GM21515 (cell line): Measurements from ENCODE around the gene DES.
"Not testable (repeated sequence)": the region's sequence is repeated elsewhere in the genome, so short reads cannot be mapped to it uniquely, and the experiment has no call there.

Source experiments
- ATAC-seq: cut with Tn5 transposase; IDR thresholded peaks from one replicate; pipeline ENCODE4 v1.9.1; 2021; ENCODE audit not compliant: unreplicated experiment

The DES gene

GRCh38 chr2:219399716-219400478 lies 18.3 kb upstream of the DES start:
- ATAC-seq: no peak

GRCh38 chr2:219400562-219400961 lies 17.6 kb upstream of the DES start:
- no peak for ATAC-seq

GRCh38 chr2:219401606-219402005 lies 16.6 kb upstream of the DES start:
- ATAC-seq: no peak

DNA sequence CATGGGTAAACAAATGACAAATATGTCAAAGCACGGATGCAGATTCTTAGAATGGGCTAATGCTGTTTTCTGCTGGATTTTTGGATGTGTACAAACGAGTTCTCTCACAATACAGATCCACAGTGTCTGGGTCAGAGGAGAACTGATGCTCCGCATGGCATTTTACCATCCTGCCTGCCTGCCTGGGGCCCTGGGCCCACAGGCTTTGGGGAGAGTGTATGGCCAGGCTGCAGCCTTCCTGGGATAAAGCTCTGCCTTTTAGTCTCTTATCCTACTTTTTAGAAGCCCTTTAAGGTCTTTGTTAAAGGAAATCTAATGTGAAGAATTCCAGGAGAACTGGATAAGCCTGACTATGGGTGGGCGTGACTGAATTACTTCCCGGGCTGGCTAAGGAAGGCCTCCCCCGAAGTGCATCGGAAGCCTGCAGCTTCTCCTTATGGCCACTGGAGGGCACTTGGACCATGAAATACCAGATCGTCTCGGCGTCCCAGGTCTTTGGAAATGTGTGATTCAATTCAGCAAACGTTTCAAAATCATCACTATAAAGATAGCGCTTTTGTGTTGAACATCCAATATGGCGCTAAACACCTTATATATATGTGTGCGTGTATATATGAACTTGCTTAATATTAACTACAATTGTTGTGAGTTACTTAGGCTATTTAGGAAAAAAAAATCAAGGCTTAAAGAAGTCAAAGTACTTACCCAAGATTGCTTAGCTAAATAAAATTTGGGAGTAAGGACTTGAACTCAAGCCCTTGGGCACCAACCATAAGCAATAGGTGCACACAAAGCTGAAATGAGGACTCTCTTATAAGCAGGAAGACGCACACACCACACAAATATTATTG lies 15.3 kb upstream of the DES start:
- peak; percentile 71 for ATAC-seq

DNA sequence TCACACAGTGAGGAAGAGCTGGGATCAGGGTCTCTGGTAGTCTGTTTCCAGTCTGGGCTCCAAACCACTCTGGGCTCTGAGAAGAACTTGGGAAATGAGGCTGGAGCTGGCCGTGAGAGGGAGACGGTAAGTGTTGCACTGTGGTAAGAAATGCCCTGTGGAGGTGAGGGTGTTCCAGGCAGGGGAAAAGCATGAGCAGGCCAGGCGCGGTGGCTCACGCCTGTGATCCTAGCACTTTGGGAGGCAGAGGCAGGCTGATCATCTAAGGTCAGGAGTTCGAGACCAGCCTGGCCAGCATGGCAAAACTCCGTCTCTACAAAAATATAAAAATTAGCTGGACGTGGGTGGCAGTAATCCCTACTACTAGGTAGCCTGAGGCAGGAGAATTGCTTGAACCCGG lies 14.3 kb upstream of the DES start:
- no peak for ATAC-seq

DNA sequence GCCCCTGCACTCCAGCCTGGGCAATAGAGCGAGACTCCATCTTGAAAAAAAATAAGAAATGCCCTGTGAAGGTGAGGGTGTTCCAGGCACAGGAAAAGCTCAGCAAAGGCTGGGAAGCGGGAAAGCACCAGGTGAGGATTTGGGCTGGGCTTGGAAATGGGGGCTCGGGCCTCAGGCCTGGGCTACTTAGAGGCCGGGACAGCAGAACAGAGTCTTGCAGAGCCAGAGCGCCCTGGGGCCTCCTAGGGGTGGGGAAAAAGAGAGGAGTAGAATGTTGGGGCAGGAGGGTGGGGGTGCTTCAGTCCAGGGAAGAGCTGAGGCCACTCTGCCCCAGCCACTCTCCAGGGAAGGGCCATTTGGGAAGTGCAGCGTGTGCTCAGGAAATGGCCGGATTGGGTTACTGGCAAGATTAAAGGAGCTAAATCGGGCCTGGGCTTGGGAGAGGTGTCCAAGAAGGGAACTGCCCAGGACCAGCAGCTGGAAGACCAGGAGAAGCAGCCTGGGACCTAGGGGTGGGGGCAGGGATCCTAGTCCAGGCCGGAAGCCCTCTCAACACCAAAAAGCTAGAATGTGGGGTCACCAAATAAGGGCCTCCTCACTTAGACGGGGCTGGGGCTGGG lies 13.8 kb upstream of the DES start:
- ATAC-seq: no peak

GRCh38 chr2:219404954-219405353 lies 13.2 kb upstream of the DES start:
- no peak for ATAC-seq

GRCh38 chr2:219405451-219405850 lies 12.7 kb upstream of the DES start:
- ATAC-seq: no peak

- ATAC-seq: no peak
Observed at GRCh38 chr2:219405958-219406860, 12.0 kb upstream of the DES start.

GRCh38 chr2:219406861-219407230 lies 11.3 kb upstream of the DES start:
- no peak for ATAC-seq

- ATAC-seq: not testable (repeated sequence)
Observed at GRCh38 chr2:219407343-219407742, 10.8 kb upstream of the DES start.

GRCh38 chr2:219408204-219408603 lies 10.0 kb upstream of the DES start:
- ATAC-seq: no peak

- ATAC-seq: no peak
Observed at GRCh38 chr2:219408631-219409030, 9.5 kb upstream of the DES start.

DNA sequence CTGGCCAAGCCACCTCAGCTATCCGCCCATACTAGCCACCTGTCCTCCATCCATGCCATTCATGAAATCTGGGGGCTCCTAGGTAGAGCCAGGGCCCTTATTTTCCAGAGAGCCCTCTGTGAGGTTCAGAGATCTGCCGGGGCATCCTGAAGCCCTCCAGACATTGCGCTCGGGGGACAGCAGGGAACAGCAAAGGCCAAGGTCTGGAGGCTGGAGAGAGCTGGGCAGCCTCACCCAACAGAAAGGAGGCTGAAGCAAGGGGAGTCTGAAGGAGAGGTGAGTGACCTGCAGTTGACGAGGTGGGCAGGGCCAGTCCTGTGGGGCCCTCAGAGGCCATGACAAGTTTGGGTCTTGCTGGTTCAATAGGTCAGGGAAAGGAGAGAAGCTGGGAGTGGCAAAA lies 8.6 kb upstream of the DES start:
- ATAC-seq: no peak

- no peak for ATAC-seq
Observed at GRCh38 chr2:219410390-219410789, 7.8 kb upstream of the DES start.

DNA sequence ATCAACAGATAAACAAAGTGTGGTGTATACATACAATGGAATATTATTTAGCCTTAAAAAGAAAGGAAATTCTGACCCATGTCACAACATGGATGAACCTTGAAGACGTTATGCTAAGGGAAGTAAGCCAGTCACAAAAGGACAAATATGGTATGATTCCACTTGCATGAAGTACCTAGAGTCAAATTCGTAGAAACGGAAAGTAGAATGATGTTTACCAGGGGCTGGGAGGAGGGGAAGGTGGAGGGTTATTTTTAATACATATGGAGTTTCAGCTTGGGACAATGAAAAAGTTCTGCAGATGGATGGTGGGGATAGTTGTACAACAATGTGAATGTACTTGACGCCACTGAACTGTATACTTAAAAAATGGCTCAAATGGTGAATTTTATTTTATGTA lies 3.3 kb upstream of the DES start:
- no peak for ATAC-seq

DNA sequence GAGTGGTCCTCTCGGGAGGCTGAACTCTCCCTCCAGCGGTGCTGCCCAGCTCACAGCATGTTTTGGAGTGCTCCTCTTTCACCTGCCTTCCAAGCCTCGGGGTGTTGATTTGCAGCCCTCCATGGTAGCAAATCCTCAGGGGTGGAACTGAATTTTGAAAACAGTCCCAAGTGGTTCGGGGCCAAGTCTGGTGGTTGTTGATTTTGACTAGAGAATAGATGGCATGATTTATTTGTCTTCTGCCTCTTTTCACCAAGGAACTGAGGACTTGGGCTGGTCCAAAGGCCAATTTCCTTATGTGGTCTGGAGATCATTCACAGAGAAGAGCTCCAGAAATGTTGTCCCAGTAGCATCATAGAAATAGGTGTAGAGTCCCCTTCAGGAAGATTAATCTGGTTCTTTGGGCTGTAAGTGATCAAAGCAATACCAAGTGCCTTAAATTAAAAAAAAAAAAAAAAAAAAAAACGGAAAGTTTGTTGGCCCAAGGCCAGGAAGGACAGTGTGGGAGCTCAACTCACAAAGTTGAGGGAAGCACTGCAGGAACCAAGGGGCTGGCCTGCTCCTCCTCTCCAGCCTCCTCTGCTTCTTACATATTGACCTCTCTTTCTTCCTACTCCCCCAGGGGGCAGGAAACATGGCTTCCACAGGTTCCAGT lies 2.5 kb upstream of the DES start:
- ATAC-seq: no peak

DNA sequence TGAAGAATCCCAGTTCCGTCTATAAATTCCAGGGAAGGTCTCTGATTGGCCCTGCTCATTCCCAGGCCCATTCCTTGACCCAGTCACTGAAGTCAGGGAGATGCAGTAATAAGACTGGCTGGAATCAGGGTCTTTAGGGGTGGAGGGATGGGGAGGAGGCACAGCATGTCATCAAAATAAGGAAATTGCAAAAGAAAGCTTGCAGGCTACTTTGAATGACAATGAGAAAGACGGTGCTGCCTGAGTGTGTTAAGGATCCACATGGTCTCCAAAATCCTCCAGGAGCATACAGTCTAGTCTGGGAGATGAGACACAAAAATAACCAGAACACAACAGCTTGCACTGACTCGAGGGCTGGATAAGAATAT lies 2.0 kb upstream of the DES start:
- ATAC-seq: no peak

DNA sequence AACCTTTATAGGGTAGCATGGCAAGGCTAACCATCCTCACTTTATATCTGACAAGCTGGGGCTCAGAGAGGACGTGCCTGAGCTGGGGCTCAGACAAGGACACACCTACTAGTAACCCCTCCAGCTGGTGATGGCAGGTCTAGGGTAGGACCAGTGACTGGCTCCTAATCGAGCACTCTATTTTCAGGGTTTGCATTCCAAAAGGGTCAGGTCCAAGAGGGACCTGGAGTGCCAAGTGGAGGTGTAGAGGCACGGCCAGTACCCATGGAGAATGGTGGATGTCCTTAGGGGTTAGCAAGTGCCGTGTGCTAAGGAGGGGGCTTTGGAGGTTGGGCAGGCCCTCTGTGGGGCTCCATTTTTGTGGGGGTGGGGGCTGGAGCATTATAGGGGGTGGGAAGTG lies 1.2 kb upstream of the DES start:
- no peak for ATAC-seq

- ATAC-seq: no peak
Observed at GRCh38 chr2:219417374-219417773, 803 bp upstream of the DES start.

GRCh38 chr2:219419012-219419324 lies 791 bp downstream of the DES start:
- no peak for ATAC-seq
